GM13976 (cell line): ENCODE data around the gene ARIH1.

Source experiments
- DNase-seq: peaks from one replicate; pipeline ENCODE4 v3.0.0; 2012; ENCODE audit warnings: low spot score
- CTCF ChIP-seq: IDR thresholded peaks from 2 replicates; pipeline ENCODE4 v1.5.1; 2012; ENCODE audit warnings: borderline replicate concordance, mild to moderate bottlenecking; ENCODE audit not compliant: insufficient read depth; ENCODE audit errors: extremely low read depth, missing control alignments, control extremely low read depth
- in situ Hi-C: fragments of 300-500 bp; cut with MboI; formaldehyde crosslinking; loops from one replicate; pipeline ENCODE4 v1.12.0; 2022; ENCODE audit warnings: low sequenced_read_pairs, mixed read lengths, inconsistent platforms; ENCODE audit not compliant: unreplicated experiment

Gene ARIH1

GRCh38 chr15:72541674-72542073 is 67.5 kb downstream of the ARIH1 start:
- no peak for DNase-seq
- no peak for TF ChIP-seq CTCF

DNA sequence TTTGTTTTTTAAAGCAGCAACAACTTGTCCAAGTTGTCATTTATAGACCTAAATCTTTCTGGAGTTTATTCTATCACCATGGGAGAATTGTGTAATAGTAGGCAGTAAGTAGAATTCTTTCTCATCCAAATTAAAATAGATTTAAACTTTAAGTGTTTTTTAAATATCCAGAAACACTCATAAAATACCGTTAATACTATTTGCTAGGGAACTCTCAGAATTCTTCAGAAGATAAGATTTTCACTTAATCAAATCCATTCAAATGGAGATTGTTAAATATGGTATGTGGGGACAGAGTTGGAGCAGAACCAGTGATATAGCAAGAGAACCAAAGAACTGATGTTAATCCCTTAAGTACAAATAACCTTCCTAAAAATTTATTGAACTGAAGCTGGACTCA is 71.0 kb downstream of the ARIH1 start:
- no peak for DNase-seq
- no peak for TF ChIP-seq CTCF
- in situ Hi-C loops = no loop called here

More at GRCh38 chr15:72541674-72542073, 67.5 kb downstream of the ARIH1 start:
- in situ Hi-C loops = no loop called here

- no peak for TF ChIP-seq CTCF
- no peak for DNase-seq
- in situ Hi-C loops = no loop called here
Measured at GRCh38 chr15:72554471-72555425, 80.6 kb downstream of the ARIH1 start.

DNA sequence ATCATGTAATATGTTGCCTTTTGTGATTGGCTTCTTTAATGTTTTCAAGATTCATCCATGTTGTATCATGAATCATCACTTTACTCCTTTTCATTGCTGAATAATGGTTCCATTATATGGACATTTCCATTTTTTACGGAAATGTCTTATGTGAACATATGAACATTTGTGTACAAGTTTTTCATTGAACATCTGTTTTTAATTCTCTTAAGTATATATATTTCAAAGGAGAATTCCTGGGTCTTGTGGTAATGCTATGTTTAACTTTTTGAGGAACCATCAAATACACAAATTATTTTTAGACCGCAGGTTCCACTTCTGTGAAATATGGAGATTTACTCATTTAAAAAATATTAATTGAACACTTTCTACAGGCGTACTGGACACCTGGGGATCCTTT is 85.7 kb downstream of the ARIH1 start:
- DNase-seq = no peak
- no peak for TF ChIP-seq CTCF
- in situ Hi-C loops = no loop called here

- in situ Hi-C loops = no loop called here
- TF ChIP-seq CTCF = no peak
- no peak for DNase-seq
Measured at GRCh38 chr15:72560458-72560857, 86.3 kb downstream of the ARIH1 start.

GRCh38 chr15:72562386-72562785 is 88.3 kb downstream of the ARIH1 start:
- in situ Hi-C loops = no loop called here
- DNase-seq = no peak
- TF ChIP-seq CTCF = no peak
